CD4-positive, alpha-beta T cell (primary cell): ENCODE results near the gene GPR143. TPM values are rescaled to one million over a fixed set of nuclear protein-coding genes. Genes with fewer than 3 reads are reported as not detected.

Source experiments
- ATAC-seq: fragments of 200-7000 bp; cut with Tn5 transposase; one replicate; pipeline ENCODE4 v1.10.0; 2022; ENCODE audit warnings: mild to moderate bottlenecking; ENCODE audit not compliant: poor library complexity
- CTCF ChIA-PET: fragments of 350-600 bp; sonication (Branson Sonifier 250); formaldehyde crosslinking; loops from one replicate; lab custom pipeline; 2021; ENCODE audit warnings: antibody characterized with exemption, inconsistent platforms; lab: Charles Lee
- POLR2A ChIA-PET: fragments of 350-600 bp; sonication (Branson Sonifier 250); formaldehyde crosslinking; loops from one replicate; lab custom pipeline; 2021; ENCODE audit warnings: antibody characterized with exemption, inconsistent platforms; lab: Charles Lee
- DNase-seq, 14 experiments: peaks; one replicate each; pipeline ENCODE4 v3.0.0-alpha.2; 2013 to 2020; ENCODE audit warnings: mixed read lengths in 2 of 14
- H3K27ac ChIP-seq, 2 donors: one replicate each; pipeline versions ENCODE4 v1.5.1 to v1.7.0; 2013; ENCODE audit warnings: low read length in 2 of 2, low read depth in 1 of 2, mild to moderate bottlenecking in 1 of 2
- H3K27me3 ChIP-seq, 2 experiments: 1 replicate in 1 of 2; 2 replicates in 1 of 2; pipeline versions ENCODE4 v1.6.1 to v1.7.0; 2013; ENCODE audit warnings: low read length in 2 of 2, control low read depth in 1 of 2, mild to moderate bottlenecking in 1 of 2, moderate library complexity in 1 of 2; ENCODE audit not compliant: insufficient read depth in 2 of 2, control insufficient read depth in 1 of 2
- H3K36me3 ChIP-seq: one replicate; pipeline ENCODE4 v1.6.1; 2013; ENCODE audit warnings: low read length, control low read depth; ENCODE audit not compliant: insufficient read depth
- H3K4me1 ChIP-seq: one replicate; pipeline ENCODE4 v1.6.1; 2013; ENCODE audit warnings: low read length, control low read depth; ENCODE audit not compliant: insufficient read depth
- H3K4me3 ChIP-seq: one replicate; pipeline ENCODE4 v1.5.1; 2013; ENCODE audit warnings: mild to moderate bottlenecking, low read length, moderate library complexity
- H3K9me3 ChIP-seq, 2 experiments: 1 replicate in 1 of 2; 2 replicates in 1 of 2; pipeline versions ENCODE4 v1.6.1 to v1.7.0; 2013; ENCODE audit warnings: low read length in 2 of 2, mild to moderate bottlenecking in 2 of 2, control low read depth in 1 of 2, moderate library complexity in 1 of 2; ENCODE audit not compliant: control insufficient read depth in 1 of 2, insufficient read depth in 1 of 2
- H3K27ac Mint-ChIP-seq: one replicate; pipeline ENCODE4 v1.8.0; 2020; ENCODE audit warnings: mixed read lengths
- H3K27me3 Mint-ChIP-seq: one replicate; pipeline ENCODE4 v1.8.0; 2021; ENCODE audit warnings: mixed read lengths
- H3K36me3 Mint-ChIP-seq: one replicate; pipeline ENCODE4 v1.8.0; 2021; ENCODE audit warnings: low read depth, mixed read lengths
- H3K4me1 Mint-ChIP-seq: one replicate; pipeline ENCODE4 v1.8.0; 2021; ENCODE audit warnings: low read depth, mixed read lengths
- H3K4me3 Mint-ChIP-seq: one replicate; pipeline ENCODE4 v1.8.0; 2020; ENCODE audit warnings: mild to moderate bottlenecking, mixed read lengths
- H3K9me3 Mint-ChIP-seq: one replicate; pipeline ENCODE4 v1.8.0; 2020; ENCODE audit warnings: mixed read lengths
- CTCF ChIP-seq: fragments of 200-600 bp; IDR thresholded peaks from one replicate; pipeline ENCODE4 v1.8.0; 2022; ENCODE audit warnings: antibody characterized with exemption, mild to moderate bottlenecking
- intact Hi-C, 2 experiments: fragments of 100-400 bp; cut with DNase I in 1 of 2; cut with micrococcal nuclease in 1 of 2; formaldehyde crosslinking; loops; one replicate each; pipeline versions ENCODE4 v1.15.1 to v1.9.0; 2023 to 2025; cut with DNase I, micrococcal nuclease
- total RNA-seq, 174 experiments: library from RNA in 2 of 174; stranded (reverse) in 2 of 174; gene quantifications; one replicate each; pipeline ENCODE4 v1.2.3 and lab custom pipeline; 2021 to 2026

The GPR143 gene
- total RNA-seq, 2 experiments from 2014 or later: not detected

GRCh38 chrX:9738151-9738550, 27.5 kb downstream of the GPR143 start:
- Histone ChIP-seq H3K4me1 (no peaks in the 10 kb centered on the region), H3K27ac (no peak overlapping the region), H3K4me3 (no peak overlapping the region), H3K36me3 (no peaks in the 10 kb centered on the region), H3K27me3 (peaks cover 0 to 5% of the 10 kb centered on the region in 2 experiments), H3K9me3 (no peaks in the 10 kb centered on the region)
- no peak overlapping the region for H3K27ac Mint-ChIP-seq
- ChIA-PET POLR2A (no interaction called here), CTCF (no interaction called here)
- no peaks in the 10 kb centered on the region for H3K9me3 Mint-ChIP-seq
- peaks cover 6% of the 10 kb centered on the region for H3K27me3 Mint-ChIP-seq
- no peak for ATAC-seq
- no peaks in the 10 kb centered on the region for H3K4me1 Mint-ChIP-seq
- H3K4me3 Mint-ChIP-seq: no peak overlapping the region
- H3K36me3 Mint-ChIP-seq: no peaks in the 10 kb centered on the region
- DNase-seq: no peak
- intact Hi-C loops: no loop called here
- no peak for TF ChIP-seq CTCF

GRCh38 chrX:9737363-9737762, 28.3 kb downstream of the GPR143 start:
- no peak for DNase-seq
- no peaks in the 10 kb centered on the region for H3K4me1 ChIP-seq
- H3K27me3 ChIP-seq: peaks cover 0 to 5% of the 10 kb centered on the region in 2 experiments
- H3K27me3 Mint-ChIP-seq: peaks cover 6% of the 10 kb centered on the region
- H3K9me3 ChIP-seq: no peaks in the 10 kb centered on the region
- H3K4me3 ChIP-seq: no peak overlapping the region
- H3K4me3 Mint-ChIP-seq: no peak overlapping the region
- H3K36me3 ChIP-seq: no peaks in the 10 kb centered on the region
- intact Hi-C loops: no loop called here
- H3K27ac Mint-ChIP-seq: no peak overlapping the region
- ATAC-seq: no peak
- ChIA-PET CTCF (no interaction called here), POLR2A (no interaction called here)
- H3K9me3 Mint-ChIP-seq: no peaks in the 10 kb centered on the region
- H3K27ac ChIP-seq: no peak overlapping the region
- no peak for TF ChIP-seq CTCF
- no peaks in the 10 kb centered on the region for H3K36me3 Mint-ChIP-seq
- H3K4me1 Mint-ChIP-seq: no peaks in the 10 kb centered on the region

GRCh38 chrX:9730752-9731151, 34.9 kb downstream of the GPR143 start:
- Histone ChIP-seq H3K9me3 (peaks cover 9 to 16% of the 10 kb centered on the region in 2 experiments), H3K4me3 (no peak overlapping the region), H3K27ac (no peak overlapping the region), H3K36me3 (no peaks in the 10 kb centered on the region), H3K27me3 (peaks cover 0 to 4% of the 10 kb centered on the region in 2 experiments), H3K4me1 (no peaks in the 10 kb centered on the region)
- ChIA-PET POLR2A (no interaction called here), CTCF (no interaction called here)
- peaks cover 6% of the 10 kb centered on the region for H3K27me3 Mint-ChIP-seq
- intact Hi-C loops: no loop called here
- H3K4me1 Mint-ChIP-seq: no peaks in the 10 kb centered on the region
- no peak for TF ChIP-seq CTCF
- ATAC-seq (no peak), DNase-seq (no peak)
- H3K27ac Mint-ChIP-seq: no peak overlapping the region
- H3K4me3 Mint-ChIP-seq: no peak overlapping the region
- no peaks in the 10 kb centered on the region for H3K9me3 Mint-ChIP-seq
- H3K36me3 Mint-ChIP-seq: no peaks in the 10 kb centered on the region
